Activated CD8-positive, alpha-beta memory T cell treated with anti-CD3 and anti-CD28 coated beads for 1 hour (primary cell): Measurements from ENCODE around the gene CYSTM1.

Experiments
- DNase-seq, 2 donors: peaks; one replicate each; pipeline ENCODE4 v3.0.0-alpha.2; 2020; ENCODE audit warnings: low read depth in 1 of 2; ENCODE audit errors: extremely low read depth in 1 of 2

The CYSTM1 gene

DNA sequence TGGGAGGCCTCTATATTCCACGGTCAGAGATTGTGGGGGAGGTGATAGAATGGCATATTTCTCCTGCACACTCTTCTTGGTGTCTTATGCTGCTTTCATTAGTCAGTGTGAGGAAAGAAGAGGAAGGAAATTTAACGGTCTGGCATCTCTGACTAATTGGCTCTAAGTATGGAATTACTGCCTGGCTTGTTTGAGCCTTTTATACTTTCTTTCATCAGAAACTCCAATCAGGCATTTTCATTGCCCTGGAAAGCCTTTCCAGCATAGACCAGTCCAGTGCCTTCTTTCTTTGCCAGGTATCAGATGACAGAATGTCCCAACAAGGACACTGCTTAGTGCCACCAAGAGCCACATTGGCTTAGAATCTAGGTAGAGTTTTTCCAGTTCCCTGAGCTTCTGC lies 30.2 kb downstream of the CYSTM1 start:
- DNase-seq: no peak

DNA sequence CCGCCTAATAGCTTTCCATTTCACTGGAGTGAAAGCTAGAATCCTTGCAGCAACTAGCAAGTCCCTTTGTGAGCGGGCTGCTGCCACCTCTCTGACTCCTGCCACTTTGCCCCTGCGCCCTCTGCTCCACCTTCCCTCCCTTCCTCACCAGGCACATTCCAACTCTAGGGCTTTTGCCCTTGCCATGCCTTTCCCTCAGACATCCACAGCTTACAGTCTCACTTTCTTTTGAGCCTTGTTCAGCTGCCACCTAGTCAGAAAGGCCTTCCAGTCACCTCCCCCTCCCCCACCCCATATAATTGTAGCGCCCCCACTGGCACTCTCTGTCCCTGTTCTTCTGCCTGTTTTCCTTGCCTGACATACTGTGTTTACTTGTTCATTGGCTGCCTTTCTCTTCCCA lies 31.0 kb downstream of the CYSTM1 start:
- DNase-seq: no peak

- DNase-seq: no peak
Measured at GRCh38 chr5:140207250-140207964, 32.4 kb downstream of the CYSTM1 start.

GRCh38 chr5:140208065-140208464 lies 33.1 kb downstream of the CYSTM1 start:
- DNase-seq: no peak

DNA sequence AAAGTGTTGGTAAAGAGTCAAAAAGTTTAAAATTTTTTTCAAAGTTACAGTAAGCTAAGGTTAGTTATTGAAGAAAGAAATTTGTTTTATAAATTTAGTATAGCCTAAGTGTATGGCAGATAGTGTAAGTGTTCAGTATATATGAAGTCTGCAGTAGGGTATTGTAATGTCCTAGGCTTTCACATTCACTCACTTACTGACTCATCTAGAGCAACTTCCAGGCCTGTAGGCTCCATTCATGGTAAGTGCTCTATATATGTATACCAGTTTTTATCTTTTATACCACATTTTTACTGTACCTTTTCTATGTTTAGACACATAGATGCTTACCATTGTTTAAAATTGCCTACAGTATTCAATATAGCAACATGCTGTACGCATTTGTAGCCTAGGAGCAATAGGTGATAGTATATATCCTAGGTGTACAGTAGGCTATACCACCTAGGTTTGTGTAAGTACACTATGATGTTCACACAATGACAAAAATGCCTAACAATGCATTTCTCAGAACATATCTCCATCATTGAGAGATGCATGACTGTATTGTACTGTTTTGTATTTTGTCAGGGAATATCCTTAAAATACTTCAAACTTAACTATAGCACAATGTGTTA lies 38.5 kb downstream of the CYSTM1 start:
- DNase-seq: no peak

DNA sequence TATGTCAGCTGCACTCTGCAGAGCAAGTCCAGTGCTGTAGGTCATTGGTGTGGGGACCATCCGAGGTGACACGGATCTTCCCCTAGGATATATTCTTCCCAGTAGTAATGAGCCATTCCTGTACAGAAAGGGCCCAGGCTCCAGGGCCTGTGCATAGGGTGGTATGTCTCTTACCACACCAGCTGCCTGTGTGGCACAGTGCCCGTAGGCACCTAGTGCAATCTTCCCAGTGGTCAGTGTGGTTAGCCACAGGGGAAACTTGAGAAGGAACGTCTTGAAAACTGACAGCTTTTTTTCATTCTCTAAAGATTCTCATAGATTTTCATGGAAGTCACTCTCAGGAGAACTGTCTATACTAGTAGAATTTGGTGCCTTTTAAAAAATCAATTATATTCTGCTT lies 39.8 kb downstream of the CYSTM1 start:
- DNase-seq: no peak

GRCh38 chr5:140215276-140215675 lies 40.3 kb downstream of the CYSTM1 start:
- DNase-seq: no peak

DNA sequence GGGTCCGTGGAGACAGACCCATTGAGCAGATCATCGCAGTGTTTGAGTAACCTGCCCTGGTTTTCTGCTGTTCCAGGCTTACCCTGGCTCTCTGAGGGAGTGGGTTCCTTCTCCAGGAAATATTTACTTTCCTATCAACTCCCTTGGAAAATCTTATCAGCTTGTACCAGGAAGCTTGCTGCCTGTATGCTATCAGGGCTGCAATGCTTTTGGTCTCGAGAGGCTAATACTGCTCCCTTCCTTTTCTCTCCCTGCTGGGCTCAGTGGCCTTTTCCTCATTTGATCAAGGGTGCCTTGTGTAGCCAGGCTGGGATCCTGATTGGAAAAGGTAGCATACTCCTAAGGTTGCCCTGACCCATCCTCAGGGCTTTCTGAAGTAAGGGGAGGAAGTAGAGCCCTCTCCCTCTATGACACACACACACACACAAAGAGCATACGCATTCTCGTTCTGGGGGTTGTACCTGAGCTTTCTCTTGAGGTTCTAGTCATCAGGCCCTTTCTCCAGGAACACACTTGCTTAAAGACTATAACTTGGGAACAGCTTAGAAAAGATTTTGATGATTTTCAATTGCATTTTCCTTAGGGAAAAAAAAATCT lies 41.6 kb downstream of the CYSTM1 start:
- DNase-seq: no peak

- DNase-seq: no peak
Measured at GRCh38 chr5:140217299-140218026, 42.5 kb downstream of the CYSTM1 start.

DNA sequence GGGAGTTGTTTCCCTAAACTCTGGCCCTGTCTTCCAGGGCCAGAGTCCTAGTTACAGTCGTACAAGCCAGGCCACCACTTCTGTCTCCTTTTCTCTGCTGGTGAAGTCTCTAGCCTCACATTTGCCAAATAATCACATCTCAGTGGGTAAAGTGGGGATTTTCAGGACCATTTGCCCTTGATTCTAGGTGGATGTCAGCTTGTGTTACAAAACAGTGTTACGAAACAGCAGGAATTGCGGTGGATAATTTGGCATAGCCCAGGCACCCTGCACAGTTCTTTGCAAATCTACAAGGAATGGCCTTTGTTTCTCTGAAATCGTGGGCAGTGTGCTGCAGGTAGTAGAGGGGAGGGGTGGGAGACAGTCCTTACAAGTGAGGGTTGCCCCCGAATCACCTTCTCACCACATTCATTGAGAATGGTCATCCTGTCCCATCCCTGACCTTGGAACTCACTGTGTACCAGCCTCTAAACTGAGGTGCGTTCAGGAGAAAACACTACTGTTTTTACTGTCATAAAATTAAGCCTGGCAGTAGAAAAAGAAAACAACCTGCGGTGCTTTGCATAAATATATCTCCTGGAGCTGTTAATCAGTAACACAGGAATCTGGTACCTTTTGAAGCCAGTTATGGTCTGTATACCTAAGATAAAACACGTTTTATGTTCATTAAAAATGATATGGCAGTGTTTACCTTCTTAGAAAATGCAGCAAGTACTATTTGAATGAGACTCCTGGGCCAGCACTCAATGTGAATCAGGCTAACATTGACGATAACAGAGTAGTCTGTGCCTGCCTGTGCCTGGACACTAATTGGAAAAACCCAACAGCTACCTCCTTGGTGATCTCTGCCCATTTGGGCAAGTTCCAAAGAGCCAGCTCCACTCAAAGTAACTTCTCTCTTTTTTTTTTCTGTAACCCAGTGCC lies 44.3 kb downstream of the CYSTM1 start:
- no peak for DNase-seq

GRCh38 chr5:140220032-140220697 lies 45.2 kb downstream of the CYSTM1 start:
- no peak for DNase-seq

GRCh38 chr5:140220698-140221064 lies 45.7 kb downstream of the CYSTM1 start:
- DNase-seq: no peak

- DNase-seq: no peak
Measured at GRCh38 chr5:140221697-140222223, 46.8 kb downstream of the CYSTM1 start.

DNA sequence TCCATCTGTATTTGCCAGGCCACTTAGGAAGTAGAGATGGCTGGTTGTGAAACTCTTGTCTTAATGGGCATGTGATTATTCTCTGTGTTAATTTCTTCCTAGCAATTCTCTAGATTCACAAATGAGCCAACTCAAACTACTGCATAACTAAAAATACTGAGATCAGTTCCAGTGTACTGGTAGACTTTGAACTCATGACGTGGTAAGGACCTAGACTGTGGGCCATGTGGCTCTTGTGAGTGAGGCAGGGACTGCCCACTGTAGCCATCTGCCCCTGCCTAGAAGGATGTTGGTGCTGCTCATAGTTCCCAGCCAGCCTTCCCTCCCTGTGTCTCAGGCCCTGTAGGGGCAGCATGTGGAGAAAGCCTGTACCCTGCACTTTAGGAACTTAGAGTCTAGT lies 47.4 kb downstream of the CYSTM1 start:
- no peak for DNase-seq

- no peak for DNase-seq
Measured at GRCh38 chr5:140223567-140223966, 48.6 kb downstream of the CYSTM1 start.

GRCh38 chr5:140224658-140225057 lies 49.7 kb downstream of the CYSTM1 start:
- no peak for DNase-seq

DNA sequence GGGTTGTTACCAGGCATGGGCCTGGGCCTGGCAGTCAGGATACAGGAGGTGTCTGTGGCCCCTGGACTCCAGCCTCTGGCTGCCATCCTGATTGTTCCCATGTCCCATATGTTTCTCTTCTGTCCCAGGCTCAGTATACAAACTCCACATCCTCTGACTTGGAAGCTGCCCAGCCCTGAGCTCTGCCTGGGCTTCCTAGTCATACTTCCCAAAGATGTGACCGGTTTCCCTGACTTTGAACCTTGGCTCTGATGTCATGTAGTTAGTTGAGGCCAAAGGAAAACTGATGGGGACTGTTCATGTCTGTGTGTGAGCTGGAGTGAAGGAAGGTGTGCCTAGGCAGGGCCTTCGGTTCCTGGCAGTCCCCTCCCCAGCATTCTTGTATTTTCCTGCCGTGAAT lies 50.4 kb downstream of the CYSTM1 start:
- no peak for DNase-seq

DNA sequence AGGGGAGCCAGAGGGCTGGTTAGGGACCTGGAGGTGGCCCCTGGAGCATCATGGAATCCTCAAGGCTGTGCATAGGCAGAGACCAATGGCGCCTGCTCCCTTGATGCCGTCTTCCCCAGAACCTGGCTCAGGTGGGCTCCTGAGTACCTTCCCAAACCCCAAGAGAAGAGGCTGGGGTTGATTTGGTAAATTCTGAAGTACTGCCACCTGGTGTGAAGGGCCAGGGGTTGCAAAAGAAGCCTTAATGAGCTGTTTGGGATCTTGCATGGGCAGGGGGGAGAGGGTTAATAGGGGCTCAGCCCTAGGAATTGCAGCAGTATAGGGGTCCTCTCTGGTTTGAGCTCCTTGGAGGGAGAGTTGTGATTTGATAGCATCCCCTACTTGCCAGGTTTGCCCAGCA lies 52.1 kb downstream of the CYSTM1 start:
- DNase-seq: no peak

GRCh38 chr5:140228364-140228837 lies 53.4 kb downstream of the CYSTM1 start:
- DNase-seq: no peak

GRCh38 chr5:140230373-140230772 lies 55.4 kb downstream of the CYSTM1 start:
- no peak for DNase-seq
